ENCODE results near the gene TRMT2A.
"Not testable (repeated sequence)": the region's sequence is repeated elsewhere in the genome, so short reads cannot be mapped to it uniquely, and the experiment has no call there.

TRMT2A gene, protein sequence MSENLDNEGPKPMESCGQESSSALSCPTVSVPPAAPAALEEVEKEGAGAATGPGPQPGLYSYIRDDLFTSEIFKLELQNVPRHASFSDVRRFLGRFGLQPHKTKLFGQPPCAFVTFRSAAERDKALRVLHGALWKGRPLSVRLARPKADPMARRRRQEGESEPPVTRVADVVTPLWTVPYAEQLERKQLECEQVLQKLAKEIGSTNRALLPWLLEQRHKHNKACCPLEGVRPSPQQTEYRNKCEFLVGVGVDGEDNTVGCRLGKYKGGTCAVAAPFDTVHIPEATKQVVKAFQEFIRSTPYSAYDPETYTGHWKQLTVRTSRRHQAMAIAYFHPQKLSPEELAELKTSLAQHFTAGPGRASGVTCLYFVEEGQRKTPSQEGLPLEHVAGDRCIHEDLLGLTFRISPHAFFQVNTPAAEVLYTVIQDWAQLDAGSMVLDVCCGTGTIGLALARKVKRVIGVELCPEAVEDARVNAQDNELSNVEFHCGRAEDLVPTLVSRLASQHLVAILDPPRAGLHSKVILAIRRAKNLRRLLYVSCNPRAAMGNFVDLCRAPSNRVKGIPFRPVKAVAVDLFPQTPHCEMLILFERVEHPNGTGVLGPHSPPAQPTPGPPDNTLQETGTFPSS

DNA sequence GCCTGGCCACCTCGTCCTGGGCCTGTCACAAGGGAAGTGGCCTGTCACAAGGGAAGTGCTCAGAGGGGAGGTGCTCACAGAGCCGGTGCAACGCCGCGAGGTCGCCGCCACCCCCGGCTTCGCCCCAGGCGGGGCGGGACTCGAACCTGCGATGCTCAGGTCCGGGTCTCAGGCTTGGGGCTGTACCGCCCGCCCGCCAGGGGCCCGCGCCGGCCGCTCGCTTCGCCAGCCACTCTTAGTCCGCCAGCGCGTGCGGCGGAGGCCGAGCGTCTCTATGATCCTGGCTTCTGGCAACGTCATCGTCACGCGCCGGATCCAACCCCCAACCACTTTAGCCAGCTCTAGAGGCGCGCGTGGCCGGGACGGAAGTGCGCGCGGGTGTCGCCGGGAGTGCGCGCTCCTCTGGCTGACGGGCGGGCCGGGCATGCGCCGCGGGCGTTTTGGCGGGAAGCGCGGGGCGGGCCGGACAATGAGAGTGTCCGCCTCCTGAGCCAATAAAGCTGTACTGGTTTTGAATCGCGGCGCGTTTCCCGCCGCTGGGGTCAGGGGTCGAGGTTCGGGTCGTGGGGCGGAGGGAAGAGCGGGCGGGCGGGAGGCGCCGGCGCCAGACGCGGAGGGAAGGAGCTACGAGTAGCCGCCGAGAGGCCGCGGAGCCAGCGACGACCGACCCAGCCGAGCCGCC lies at the start of gene TRMT2A:
TRMT2A (minus strand) TSS at position 276 of the 682 bp plus-strand sequence. CDS start 320 bp downstream, outside the sequence.
- peak; percentile 91 to 93 for DNase-seq

- no peak for DNase-seq
These were observed 49.7 kb upstream of the TRMT2A start for GRCh38 chr22:20166703-20167102.

DNA sequence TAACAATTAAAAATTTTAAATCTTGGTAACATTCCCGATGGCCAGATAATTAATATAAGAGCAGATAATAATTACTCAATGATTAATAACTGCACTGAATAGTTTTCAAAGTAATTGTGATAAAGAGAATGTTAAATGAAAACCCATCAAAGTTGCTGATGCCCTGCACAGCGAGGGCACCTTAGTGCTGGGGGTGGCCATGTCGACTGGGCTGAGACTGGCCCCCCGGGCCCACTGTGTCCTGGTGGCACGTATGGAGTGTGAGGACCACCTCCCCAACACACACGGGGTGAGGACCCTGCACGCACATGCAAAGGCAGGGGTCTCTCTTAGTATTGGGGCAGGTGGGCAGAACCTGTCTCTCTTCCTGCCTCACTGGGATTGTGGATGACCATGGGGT lies 48.9 kb upstream of the TRMT2A start:
- no peak for DNase-seq

- no peak for DNase-seq
These were observed 48.4 kb upstream of the TRMT2A start for GRCh38 chr22:20165421-20165820.

GRCh38 chr22:20164863-20165262 lies 47.8 kb upstream of the TRMT2A start:
- no peak for DNase-seq

DNA sequence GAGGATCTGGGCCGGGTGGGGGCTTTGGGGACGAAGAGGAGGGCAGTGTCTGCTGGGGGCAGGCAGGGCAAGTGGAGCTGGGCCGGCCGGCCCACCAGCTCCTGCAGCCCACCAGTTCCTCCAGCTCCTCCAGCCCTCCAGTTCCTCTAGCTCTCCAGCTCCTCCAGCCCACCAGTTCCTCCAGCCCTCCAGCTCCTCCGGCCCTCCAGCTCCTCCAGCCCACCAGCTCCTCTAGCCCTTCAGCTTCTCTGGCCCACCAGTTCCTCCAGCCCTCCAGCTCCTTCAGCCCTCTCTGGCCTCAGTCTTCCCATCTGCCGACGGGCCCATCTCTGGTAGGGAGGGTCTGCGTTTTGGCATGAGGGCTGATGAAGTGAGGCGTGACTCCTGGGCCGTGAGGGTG lies 43.0 kb upstream of the TRMT2A start:
- DNase-seq, result no peak

DNA sequence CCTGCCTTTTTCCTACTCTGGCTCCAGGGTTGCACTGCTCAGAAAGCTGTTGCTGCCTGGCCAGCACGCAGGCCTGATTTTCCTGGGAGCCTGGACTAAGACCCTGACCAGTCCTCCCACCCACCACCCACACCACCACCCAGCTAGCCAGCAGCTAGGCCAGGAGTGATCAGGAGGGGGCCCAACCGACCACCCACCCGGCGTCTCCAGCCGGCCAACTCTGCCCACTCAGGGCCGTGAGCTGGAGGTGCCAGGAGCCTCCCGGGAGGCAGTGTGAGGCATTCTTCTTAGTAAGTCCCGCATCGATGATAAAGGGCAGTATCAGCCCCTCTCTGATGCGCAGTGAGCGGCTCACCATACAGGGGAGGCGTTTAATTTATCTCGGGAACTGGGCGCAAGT lies 42.5 kb upstream of the TRMT2A start:
- not testable (repeated sequence) for DNase-seq

- no peak for DNase-seq
These were observed 42.0 kb upstream of the TRMT2A start for GRCh38 chr22:20159076-20159475.

DNA sequence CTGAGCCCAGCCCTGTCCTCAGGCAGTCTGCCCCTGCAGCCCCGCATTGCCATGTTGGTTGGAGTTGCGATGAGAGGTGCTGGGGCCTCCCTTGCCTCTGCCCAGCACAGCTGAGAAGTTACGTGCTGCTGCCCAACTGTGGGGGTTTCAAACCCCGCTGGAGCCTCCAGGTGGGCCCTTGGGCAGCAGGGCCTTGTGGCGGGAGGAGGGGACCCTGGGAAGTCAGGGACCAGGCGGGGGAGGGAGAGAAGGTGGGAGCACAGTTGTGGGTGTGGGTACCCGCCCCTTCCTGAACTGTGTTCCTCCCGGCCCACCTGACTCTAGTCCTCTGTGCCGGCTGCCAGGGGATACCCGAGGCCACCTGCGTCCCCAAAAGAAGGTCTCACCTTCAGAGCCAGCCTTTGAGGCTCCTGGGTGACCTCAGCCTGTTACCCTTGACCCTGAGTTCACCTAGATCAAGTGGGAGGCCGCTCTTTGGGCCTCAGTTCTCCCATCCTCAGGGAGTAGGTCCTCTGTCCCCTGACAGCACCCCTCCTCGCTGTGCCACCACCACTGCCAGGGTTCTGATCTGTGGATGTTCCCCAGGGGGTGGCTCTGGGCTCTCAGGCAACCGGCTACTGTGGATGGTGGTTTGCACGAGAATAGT lies 41.5 kb upstream of the TRMT2A start:
- no peak for DNase-seq

DNA sequence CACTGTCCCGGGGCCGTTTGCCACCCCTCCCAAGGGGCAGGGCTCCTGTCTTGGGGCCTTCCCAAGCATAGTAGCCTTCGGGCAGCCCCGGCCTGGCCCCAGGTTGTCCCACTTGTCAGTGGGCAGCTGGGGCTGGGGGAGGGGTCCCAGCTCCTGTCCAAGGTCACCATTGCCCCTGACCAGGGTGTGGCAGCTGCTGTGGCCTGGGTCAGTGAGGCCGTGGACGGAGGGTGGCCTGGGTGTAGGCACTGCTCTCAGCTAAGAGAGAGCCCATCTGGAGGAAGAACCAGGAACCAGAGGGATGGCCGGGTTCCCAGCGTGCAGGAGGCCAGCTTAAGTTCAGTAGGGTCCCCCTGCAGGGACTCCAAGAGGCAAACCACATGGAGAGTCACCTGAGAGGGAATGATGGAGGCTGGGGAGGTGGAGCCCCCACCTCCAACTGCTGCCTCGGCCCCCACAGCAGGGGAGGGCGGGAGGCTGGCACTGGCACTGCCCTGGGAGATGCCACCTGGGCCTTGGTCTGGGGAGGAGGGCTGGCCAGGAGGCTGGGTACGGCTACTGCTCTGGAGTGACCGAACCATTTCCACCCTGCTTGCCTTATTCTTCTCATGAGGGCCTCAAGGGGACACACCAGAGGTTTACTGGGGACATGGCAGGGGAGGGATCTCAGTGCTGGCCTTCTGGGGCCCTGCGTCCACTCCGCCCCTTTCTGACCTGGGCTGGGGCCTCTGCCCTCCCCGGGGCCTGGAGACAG lies 40.6 kb upstream of the TRMT2A start:
- DNase-seq, result no peak

GRCh38 chr22:20156611-20157429 lies 39.8 kb upstream of the TRMT2A start:
- peak; percentile 19 to 24 for DNase-seq

DNA sequence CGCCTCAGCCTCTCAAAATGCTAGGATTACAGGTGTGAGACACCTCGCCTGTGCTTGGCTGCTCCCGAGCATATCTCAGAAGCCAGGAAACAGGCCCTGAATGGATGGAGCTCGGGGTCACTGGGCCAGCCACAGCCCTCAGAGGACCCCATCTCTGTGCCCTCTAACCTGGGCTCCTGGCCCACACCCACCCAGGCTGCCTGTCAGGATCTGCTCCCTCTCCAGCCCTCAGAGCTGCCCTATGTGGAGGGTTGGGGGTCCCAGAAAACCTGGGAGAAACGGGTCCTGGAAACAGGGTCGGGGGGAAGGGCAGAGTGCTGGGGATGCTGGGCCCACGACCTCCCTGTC lies 39.0 kb upstream of the TRMT2A start:
- DNase-seq, result no peak

DNA sequence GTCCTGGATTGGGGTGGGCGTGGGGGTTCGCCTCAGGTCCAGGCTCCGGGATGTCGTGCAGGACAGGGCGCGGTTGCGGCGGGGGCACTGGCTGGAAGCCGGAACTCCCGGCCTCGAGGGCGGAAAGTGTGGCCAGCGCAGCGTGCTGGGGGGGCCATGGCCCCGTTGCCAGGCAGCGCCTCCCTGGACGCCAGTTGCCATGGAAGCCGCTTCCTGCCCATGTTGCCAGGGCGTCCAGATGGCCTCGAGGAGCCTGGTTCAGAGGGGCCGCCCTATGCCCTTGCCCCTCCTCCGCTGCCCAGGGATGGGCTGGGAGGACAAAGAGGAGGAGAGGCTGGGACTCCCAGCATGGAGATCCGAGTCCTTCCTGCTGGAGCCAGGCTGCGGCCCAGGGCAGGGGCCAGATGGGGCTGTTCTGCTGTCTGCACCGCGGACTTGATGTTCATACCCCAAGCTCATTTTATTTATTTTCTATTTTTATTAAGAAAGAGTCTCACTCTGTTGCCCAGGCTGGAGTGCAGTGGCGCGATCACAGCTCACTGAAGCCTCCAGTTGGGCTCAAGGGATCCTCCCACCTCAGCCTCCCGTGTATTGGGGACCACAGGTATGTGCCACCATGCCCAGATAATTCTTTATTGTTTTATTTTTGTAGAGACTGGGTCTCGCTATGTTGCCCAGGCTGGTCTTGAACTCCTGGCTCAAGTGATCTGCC lies 38.5 kb upstream of the TRMT2A start:
- DNase-seq, result no peak

- no peak for DNase-seq
These were observed 37.7 kb upstream of the TRMT2A start for GRCh38 chr22:20154602-20155187.

DNA sequence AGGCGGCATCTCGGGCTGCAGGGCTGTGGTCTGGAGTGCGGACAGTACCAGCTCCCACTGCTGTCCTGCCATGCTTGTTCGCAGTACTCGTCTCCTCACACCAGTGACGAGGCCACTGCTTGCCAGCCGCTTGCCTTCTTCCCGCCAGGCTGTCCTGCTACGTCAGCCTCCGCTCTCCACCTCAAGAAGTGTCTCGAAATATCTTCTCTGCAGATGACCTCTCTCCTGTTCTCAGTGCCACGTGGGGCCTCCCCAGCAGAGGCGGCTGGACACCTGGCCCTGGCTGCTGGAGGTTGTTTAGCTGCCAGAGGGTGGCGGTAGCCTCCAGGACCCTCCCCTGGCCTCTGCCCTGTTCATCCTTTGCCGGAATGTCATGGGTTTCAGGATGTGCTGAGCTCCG lies 36.9 kb upstream of the TRMT2A start:
- no peak for DNase-seq

DNA sequence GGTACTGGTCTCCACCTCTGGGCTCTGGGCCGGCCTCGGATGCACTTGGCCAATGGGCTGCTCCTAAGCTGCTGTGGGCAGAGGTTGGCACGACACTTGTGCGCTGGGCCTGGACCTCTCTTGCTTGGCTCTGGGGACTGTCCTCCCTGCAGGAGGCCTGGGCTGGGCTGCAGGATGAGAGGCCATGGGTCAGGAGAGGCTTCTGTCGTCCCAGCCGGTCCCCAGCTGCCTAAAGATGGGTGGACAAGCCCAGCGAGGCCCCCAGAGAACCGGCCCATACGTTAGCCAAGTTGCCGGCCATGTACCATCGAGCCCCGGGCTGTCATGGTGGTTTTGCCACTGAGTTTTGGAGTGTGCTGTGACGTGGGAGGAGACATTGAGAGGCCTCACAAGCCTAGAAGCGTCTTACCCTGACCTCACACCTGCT lies 35.5 kb upstream of the TRMT2A start:
- no peak for DNase-seq

DNA sequence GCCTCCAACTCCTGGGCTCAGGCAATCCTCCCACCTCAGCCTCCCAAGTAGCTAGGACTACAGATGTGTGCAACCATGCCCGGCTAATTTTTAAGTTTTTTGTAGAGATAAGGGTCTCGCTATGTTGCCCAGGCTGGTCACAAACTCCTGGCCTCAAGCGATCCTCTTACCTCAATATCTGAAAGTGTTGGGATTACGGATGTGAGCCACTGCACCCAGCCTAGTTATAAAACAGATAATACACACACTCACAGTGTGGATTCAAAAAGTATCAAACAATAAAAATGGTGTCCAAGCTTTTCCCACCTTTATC lies 34.2 kb upstream of the TRMT2A start:
- DNase-seq, result no peak

DNA sequence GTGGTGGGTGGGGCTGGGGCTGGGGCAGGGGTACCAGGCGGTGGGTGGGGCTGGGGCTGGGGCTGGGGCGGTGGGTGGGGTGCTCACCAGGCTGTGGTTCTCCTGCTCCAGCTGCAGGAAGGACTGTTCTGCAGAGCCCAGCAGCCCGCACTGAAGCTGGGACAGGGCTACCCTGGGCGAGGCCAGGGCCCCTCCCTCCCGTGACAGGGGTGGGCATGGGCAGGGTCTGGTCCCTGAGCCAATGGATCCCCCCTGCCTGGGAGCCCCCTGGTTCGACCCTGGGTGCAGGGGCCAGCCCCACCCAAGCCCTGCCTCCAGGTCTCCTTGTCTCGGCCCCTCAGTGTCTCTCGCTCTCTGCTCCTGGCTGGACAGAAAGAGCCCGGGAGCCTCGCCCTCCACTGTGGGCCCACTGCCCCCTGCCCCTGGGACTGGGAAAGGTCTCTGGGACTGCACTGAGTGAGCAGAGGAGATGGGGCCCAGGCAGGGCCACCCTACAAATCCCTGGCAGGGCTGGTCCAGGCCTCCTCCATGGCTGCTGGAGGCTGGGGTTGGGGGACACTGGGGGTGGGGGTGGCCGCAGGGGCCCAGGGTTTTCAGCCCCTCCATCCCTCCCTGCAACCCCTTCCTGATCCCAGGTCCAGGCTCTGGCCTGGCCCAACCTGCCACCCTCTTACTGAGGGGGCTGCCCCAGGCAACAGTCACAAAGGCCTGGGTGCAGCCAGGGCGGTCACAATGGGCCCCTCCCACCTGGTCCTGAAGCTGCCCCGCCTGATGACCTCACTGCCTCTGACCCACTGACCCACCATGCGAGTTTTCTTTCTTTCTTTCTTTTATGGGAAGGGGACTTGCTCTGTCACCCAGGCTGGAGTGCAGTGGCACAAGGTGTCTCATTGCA lies 33.6 kb upstream of the TRMT2A start, which contains the start of gene CCDC188:
CCDC188 (minus strand) TSS at position 675 of the 895 bp plus-strand sequence; CDS start at position 606, 69 bp downstream.
- DNase-seq, result no peak
